Measurements from ENCODE around the gene CDKN2AIP. TPM values are rescaled to one million over a fixed set of nuclear protein-coding genes. Genes with fewer than 3 reads are reported as not detected.

The CDKN2AIP gene
- total RNA-seq, 2 donors from 2014 or later: 14.1 to 15.3 TPM

GRCh38 chr4:183467246-183467645 is 22.8 kb downstream of the CDKN2AIP start:
- no peak overlapping the region for H3K27ac ChIP-seq (ENCODE audit: low read depth, low read length)
- Mint-ChIP-seq H3K36me3 (ENCODE audit: low read depth) (peaks cover 29% of the 10 kb centered on the region), H3K9me3 (peaks cover 34% of the 10 kb centered on the region), H3K4me1 (peaks cover 12% of the 10 kb centered on the region), H3K27me3 (ENCODE audit: insufficient read depth) (no peaks in the 10 kb centered on the region), H3K27ac (no peak overlapping the region), H3K4me3 (no peak overlapping the region)
- H3K4me1 ChIP-seq (ENCODE audit: control insufficient read depth, insufficient read depth, low read length): no peaks in the 10 kb centered on the region
- no peak for DNase-seq
- no peaks in the 10 kb centered on the region for H3K27me3 ChIP-seq (ENCODE audit: control insufficient read depth, insufficient read depth, low read length, poor library complexity, severe bottlenecking)
- TF ChIP-seq, protein P1, sequence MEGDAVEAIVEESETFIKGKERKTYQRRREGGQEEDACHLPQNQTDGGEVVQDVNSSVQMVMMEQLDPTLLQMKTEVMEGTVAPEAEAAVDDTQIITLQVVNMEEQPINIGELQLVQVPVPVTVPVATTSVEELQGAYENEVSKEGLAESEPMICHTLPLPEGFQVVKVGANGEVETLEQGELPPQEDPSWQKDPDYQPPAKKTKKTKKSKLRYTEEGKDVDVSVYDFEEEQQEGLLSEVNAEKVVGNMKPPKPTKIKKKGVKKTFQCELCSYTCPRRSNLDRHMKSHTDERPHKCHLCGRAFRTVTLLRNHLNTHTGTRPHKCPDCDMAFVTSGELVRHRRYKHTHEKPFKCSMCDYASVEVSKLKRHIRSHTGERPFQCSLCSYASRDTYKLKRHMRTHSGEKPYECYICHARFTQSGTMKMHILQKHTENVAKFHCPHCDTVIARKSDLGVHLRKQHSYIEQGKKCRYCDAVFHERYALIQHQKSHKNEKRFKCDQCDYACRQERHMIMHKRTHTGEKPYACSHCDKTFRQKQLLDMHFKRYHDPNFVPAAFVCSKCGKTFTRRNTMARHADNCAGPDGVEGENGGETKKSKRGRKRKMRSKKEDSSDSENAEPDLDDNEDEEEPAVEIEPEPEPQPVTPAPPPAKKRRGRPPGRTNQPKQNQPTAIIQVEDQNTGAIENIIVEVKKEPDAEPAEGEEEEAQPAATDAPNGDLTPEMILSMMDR (conservative IDR thresholded peaks at IDR 0.05): no peak
- H3K4me3 ChIP-seq (ENCODE audit: low read length): no peak overlapping the region
- H3K9ac ChIP-seq (ENCODE audit: extremely low read depth, low read length, poor library complexity, severe bottlenecking): no peak overlapping the region
- H3K9me3 ChIP-seq (ENCODE audit: control insufficient read depth, low read length): peaks cover 16% of the 10 kb centered on the region
- H3K36me3 ChIP-seq (ENCODE audit: control insufficient read depth, insufficient read depth, low read length): no peaks in the 10 kb centered on the region
- WGBS, 2 experiments (ENCODE audit: insufficient coverage in 1 of 2, insufficient read length in 1 of 2): 94 to 100% methylated on average over 3 of the region's 3 CpGs

GRCh38 chr4:183468210-183469095 is 24.0 kb downstream of the CDKN2AIP start:
- Mint-ChIP-seq H3K4me3 (no peak overlapping the region), H3K27ac (no peak overlapping the region), H3K36me3 (ENCODE audit: low read depth) (peaks cover 26% of the 10 kb centered on the region), H3K9me3 (peaks cover 32% of the 10 kb centered on the region), H3K4me1 (peaks cover 18% of the 10 kb centered on the region), H3K27me3 (ENCODE audit: insufficient read depth) (no peaks in the 10 kb centered on the region)
- no peak overlapping the region for H3K27ac ChIP-seq (ENCODE audit: low read depth, low read length)
- DNase-seq: no peak
- TF ChIP-seq, protein P1 (conservative IDR thresholded peaks at IDR 0.05): no peak
- peaks cover 16% of the 10 kb centered on the region for H3K9me3 ChIP-seq (ENCODE audit: control insufficient read depth, low read length)
- no peak overlapping the region for H3K9ac ChIP-seq (ENCODE audit: extremely low read depth, low read length, poor library complexity, severe bottlenecking)
- no peaks in the 10 kb centered on the region for H3K4me1 ChIP-seq (ENCODE audit: control insufficient read depth, insufficient read depth, low read length)
- WGBS, 2 experiments (ENCODE audit: insufficient coverage in 1 of 2, insufficient read length in 1 of 2): 79 to 83% methylated on average over 3 to 7 of the region's 7 CpGs
- H3K36me3 ChIP-seq (ENCODE audit: control insufficient read depth, insufficient read depth, low read length): no peaks in the 10 kb centered on the region
- H3K27me3 ChIP-seq (ENCODE audit: control insufficient read depth, insufficient read depth, low read length, poor library complexity, severe bottlenecking): no peaks in the 10 kb centered on the region
- no peak overlapping the region for H3K4me3 ChIP-seq (ENCODE audit: low read length)

- TF ChIP-seq, protein P1 (conservative IDR thresholded peaks at IDR 0.05): no peak
- no peaks in the 10 kb centered on the region for H3K4me1 ChIP-seq (ENCODE audit: control insufficient read depth, insufficient read depth, low read length)
- no peak overlapping the region for H3K27ac Mint-ChIP-seq
- WGBS, 2 experiments (ENCODE audit: insufficient coverage in 1 of 2, insufficient read length in 1 of 2): 83 to 100% methylated on average over 1 of the region's 1 CpG
- no peak for DNase-seq
- H3K9me3 Mint-ChIP-seq: peaks cover 23% of the 10 kb centered on the region
- no peak overlapping the region for H3K27ac ChIP-seq (ENCODE audit: low read depth, low read length)
- peaks cover 9% of the 10 kb centered on the region for H3K9me3 ChIP-seq (ENCODE audit: control insufficient read depth, low read length)
- no peak overlapping the region for H3K4me3 Mint-ChIP-seq
- peaks cover 18% of the 10 kb centered on the region for H3K4me1 Mint-ChIP-seq
- H3K36me3 ChIP-seq (ENCODE audit: control insufficient read depth, insufficient read depth, low read length): no peaks in the 10 kb centered on the region
- no peaks in the 10 kb centered on the region for H3K27me3 ChIP-seq (ENCODE audit: control insufficient read depth, insufficient read depth, low read length, poor library complexity, severe bottlenecking)
- H3K36me3 Mint-ChIP-seq (ENCODE audit: low read depth): peaks cover 18% of the 10 kb centered on the region
- no peaks in the 10 kb centered on the region for H3K27me3 Mint-ChIP-seq (ENCODE audit: insufficient read depth)
- peak overlapping the region; percentile 1 for H3K4me3 ChIP-seq (ENCODE audit: low read length)
- H3K9ac ChIP-seq (ENCODE audit: extremely low read depth, low read length, poor library complexity, severe bottlenecking): no peak overlapping the region
These were observed 24.8 kb downstream of the CDKN2AIP start for GRCh38 chr4:183469285-183469684.
